HepG2 (cell line): ENCODE data around the gene SPON1.

ENCODE experiments used
- CEBPB ChIP-seq: IDR thresholded peaks from 2 replicates; pipeline ENCODE4 v1.6.1; 2011; ENCODE audit warnings: low read depth, low read length, improper control_type of control experiment, borderline replicate concordance
- EP300 ChIP-seq, 3 experiments: sonication (generic) in 1 of 3; formaldehyde crosslinking in 1 of 3; IDR thresholded peaks; 2 replicates each; pipeline versions ENCODE4 v1.5.1 to v1.6.1; 2011 to 2020; ENCODE audit warnings: low read depth in 2 of 3, low read length in 2 of 3, borderline replicate concordance in 1 of 3, improper control_type of control experiment in 1 of 3, mild to moderate bottlenecking in 1 of 3, missing genetic modification reagents in 1 of 3, moderate library complexity in 1 of 3
- EZH2 ChIP-seq: conservative IDR thresholded peaks from 2 replicates; pipeline ENCODE4 v1.6.1; 2012; ENCODE audit warnings: mild to moderate bottlenecking, low read depth, low read length, moderate library complexity
- FOXJ3 ChIP-seq: sonication (generic); formaldehyde crosslinking; IDR thresholded peaks from 2 replicates; pipeline ENCODE4 v1.4.0; 2020; ENCODE audit warnings: missing genetic modification reagents, mild to moderate bottlenecking, borderline replicate concordance
- MTA1 ChIP-seq: sonication (generic); formaldehyde crosslinking; IDR thresholded peaks from 2 replicates; pipeline ENCODE4 v1.4.0; 2020; ENCODE audit warnings: missing genetic modification reagents, mild to moderate bottlenecking, borderline replicate concordance
- MXI1 ChIP-seq: IDR thresholded peaks from 3 replicates; pipeline ENCODE4 v1.6.1; 2012; ENCODE audit warnings: low read depth, low read length, inconsistent platforms, borderline replicate concordance
- POLR2AphosphoS2 ChIP-seq: IDR thresholded peaks from 2 replicates; pipeline ENCODE4 v1.6.1; 2011; ENCODE audit warnings: low read depth, low read length, improper control_type of control experiment
- RFX1 ChIP-seq: fragments of 450-650 bp; IDR thresholded peaks from 2 replicates; pipeline ENCODE4 v1.6.1; 2017
- RFX5 ChIP-seq: IDR thresholded peaks from 2 replicates; pipeline ENCODE4 v1.6.1; 2011; ENCODE audit warnings: low read depth, low read length, improper control_type of control experiment
- U2AF2 ChIP-seq: fragments of 200-400 bp; formaldehyde crosslinking; IDR thresholded peaks from 2 replicates; pipeline ENCODE4 v1.6.1; 2017; ENCODE audit warnings: low read depth, mild to moderate bottlenecking, low read length
- ZNF24 ChIP-seq: fragments of 450-650 bp; IDR thresholded peaks from 2 replicates; pipeline ENCODE4 v1.6.1; 2017; ENCODE audit warnings: antibody characterized with exemption, mild to moderate bottlenecking
- ZNF34 ChIP-seq: sonication (generic); formaldehyde crosslinking; IDR thresholded peaks from 2 replicates; pipeline ENCODE4 v1.4.0; 2020; ENCODE audit warnings: mild to moderate bottlenecking, missing genetic modification reagents, borderline replicate concordance
- ZNF569 ChIP-seq: sonication (generic); formaldehyde crosslinking; IDR thresholded peaks from 2 replicates; pipeline ENCODE4 v1.5.0; 2020; ENCODE audit warnings: mild to moderate bottlenecking, missing genetic modification reagents, moderate library complexity, borderline replicate concordance
- TF ChIP-seq, protein P1 (sequence below): sonication (generic); formaldehyde crosslinking; IDR thresholded peaks from 2 replicates; pipeline ENCODE4 v1.8.1; 2023; ENCODE audit warnings: mild to moderate bottlenecking, inconsistent platforms, moderate library complexity, missing genetic modification reagents, borderline replicate concordance

DNA sequence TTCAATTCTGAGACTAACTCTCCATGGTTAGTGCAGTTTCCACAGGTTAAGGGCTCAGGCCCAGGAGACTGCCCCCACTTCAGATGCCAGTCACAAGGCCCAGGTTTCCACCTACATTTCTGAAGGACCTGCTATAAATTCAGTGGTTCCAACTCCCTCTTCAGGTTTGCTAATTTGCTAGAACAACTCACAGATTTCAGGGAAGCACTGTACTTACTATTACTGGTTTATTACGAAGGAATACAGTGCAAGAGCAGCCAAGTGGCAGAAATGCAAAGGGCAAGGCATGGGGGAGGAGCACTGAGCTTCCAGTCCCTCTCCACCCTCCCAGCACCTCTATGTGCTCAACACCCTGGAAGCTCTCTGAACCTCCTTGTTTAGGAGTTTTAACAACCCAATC lies 39.3 kb upstream of the SPON1 start:
- TF ChIP-seq POLR2AphosphoS2 (no peak), CEBPB (no peak), EZH2 (no peak), RFX1 (no peak), EP300 (IDR thresholded peaks at IDR 0.05; ENCODE audit: low read depth in 2 of 2, low read length in 2 of 2) (no peak), EP300 (CRISPR knock-in tag; IDR thresholded peaks at IDR 0.05; ENCODE audit: borderline replicate concordance) (no peak), RFX5 (no peak), ZNF34 (CRISPR knock-in tag) (no peak), MXI1 (no peak), ZNF569 (no peak), ZNF24 (no peak), FOXJ3 (CRISPR knock-in tag) (no peak), MTA1 (CRISPR knock-in tag) (no peak), U2AF2 (no peak)
- TF ChIP-seq, protein P1, sequence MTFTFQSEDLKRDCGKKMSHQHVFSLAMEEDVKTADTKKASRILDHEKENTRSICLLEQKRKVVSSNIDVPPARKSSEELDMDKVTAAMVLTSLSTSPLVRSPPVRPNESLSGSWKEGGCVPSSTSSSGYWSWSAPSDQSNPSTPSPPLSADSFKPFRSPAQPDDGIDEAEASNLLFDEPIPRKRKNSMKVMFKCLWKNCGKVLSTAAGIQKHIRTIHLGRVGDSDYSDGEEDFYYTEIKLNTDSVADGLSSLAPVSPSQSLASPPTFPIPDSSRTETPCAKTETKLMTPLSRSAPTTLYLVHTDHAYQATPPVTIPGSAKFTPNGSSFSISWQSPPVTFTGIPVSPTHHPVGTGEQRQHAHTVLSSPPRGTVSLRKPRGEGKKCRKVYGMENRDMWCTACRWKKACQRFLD (CRISPR knock-in tag): no peak
